ENCODE measurements around the gene INPP5D.

DNA sequence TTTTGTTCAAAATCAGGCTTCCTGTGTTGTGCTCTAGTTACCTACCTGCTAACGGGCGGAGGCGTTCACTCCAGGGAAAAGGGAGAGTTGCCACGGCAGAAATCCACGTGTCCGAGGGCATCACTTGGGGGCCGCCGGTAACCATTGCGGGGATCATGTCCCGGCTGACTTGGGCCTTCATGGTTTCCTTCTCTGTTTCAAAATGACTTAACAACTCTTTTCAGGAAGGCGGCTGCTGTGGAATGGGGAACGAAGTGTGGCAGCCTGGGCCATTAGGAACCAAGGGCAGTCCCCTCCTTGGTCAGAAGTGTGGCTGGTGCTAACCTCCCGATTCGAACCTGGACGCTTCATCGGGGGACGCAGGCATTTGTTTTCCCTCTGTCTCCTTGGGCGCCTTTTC lies 56.8 kb downstream of the INPP5D start:
- TF ChIP-seq, protein P1, sequence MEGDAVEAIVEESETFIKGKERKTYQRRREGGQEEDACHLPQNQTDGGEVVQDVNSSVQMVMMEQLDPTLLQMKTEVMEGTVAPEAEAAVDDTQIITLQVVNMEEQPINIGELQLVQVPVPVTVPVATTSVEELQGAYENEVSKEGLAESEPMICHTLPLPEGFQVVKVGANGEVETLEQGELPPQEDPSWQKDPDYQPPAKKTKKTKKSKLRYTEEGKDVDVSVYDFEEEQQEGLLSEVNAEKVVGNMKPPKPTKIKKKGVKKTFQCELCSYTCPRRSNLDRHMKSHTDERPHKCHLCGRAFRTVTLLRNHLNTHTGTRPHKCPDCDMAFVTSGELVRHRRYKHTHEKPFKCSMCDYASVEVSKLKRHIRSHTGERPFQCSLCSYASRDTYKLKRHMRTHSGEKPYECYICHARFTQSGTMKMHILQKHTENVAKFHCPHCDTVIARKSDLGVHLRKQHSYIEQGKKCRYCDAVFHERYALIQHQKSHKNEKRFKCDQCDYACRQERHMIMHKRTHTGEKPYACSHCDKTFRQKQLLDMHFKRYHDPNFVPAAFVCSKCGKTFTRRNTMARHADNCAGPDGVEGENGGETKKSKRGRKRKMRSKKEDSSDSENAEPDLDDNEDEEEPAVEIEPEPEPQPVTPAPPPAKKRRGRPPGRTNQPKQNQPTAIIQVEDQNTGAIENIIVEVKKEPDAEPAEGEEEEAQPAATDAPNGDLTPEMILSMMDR (IDR thresholded peaks at IDR 0.05), result no peak
- no peak for TF ChIP-seq POLR2AphosphoS5 (IDR thresholded peaks at IDR 0.05)

Data from suprapubic skin (tissue), 3 donors.